GM21367 (cell line): ENCODE data around the gene SLC29A3.

Experiments
- ATAC-seq: cut with Tn5 transposase; IDR thresholded peaks from one replicate; pipeline ENCODE4 v1.9.1; 2021; ENCODE audit not compliant: unreplicated experiment

The SLC29A3 gene

DNA sequence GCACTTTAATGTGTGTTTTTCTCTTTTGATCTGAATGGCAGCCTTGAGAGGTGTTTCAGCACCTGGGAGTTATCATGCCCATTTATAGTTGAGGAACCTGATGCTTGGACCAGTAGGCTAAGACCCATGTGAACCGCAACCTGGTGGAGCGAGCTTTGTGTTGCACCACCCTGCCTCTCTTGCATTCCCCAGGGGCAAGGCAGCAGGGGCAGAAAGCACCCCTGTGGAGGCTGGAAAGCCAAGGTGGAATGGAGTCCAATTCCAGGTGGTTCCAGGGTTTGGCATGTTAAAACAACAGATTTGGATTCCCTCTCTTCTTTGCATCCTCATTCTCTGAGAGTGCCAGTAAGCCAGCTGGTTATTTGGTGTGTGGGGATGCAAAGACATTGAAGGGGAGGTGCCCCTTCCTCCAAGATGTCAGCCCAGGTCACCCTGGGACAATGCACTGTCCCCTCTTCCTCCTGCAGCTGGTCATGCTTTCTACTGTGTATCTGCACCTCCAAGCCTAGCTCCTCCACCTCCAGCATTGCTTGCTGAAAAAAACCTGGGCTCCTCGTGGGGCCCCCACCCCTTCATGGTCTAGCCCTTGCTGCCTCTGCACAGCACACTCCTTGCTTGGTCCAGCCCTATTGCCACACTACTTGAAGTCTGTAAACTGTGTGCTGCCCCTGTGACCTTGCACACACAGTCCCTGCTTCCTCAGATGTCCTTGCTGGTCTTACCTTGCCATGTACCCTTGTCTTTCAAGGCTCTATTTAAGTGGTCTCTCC, 72.0 kb downstream of the SLC29A3 start:
- ATAC-seq = no peak

DNA sequence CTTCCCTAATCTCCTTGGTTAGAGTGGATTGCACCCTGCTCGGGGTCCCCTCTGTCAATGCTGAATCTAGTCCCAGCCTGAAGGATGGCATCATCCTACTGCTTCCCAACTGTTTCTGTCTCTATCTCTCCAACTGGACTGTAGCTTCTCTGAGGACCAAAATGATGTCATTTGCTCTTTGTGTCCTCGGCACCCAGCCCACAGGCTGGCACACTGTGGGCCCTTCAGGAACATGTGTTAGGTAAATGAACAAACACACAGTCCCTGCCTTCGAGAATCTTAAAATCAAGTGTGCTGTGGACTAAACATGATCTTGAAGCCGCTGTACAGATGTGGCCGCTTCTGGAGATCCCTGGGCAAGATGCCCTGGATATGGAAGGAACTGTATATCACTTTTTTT, 72.6 kb downstream of the SLC29A3 start:
- no peak for ATAC-seq

DNA sequence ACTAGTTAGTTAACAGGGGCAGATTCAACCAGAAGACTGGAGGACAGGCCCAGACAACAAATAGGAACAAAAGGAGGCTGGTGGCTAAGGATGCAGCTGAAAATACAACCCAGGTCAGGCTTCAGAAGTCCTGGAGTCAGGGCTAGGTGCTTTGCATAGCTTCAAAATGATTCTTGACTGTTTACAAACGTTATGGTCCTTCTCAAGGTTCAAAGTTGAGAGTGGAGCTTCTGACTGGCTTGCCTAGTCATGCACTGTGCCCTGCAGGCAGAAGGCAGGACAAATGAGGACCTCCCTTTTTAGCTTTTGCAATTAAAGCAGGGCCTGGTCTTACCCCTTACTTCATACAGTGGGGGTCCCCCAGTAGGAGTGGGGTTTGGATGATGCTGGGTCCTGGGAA, 73.2 kb downstream of the SLC29A3 start:
- ATAC-seq = no peak

DNA sequence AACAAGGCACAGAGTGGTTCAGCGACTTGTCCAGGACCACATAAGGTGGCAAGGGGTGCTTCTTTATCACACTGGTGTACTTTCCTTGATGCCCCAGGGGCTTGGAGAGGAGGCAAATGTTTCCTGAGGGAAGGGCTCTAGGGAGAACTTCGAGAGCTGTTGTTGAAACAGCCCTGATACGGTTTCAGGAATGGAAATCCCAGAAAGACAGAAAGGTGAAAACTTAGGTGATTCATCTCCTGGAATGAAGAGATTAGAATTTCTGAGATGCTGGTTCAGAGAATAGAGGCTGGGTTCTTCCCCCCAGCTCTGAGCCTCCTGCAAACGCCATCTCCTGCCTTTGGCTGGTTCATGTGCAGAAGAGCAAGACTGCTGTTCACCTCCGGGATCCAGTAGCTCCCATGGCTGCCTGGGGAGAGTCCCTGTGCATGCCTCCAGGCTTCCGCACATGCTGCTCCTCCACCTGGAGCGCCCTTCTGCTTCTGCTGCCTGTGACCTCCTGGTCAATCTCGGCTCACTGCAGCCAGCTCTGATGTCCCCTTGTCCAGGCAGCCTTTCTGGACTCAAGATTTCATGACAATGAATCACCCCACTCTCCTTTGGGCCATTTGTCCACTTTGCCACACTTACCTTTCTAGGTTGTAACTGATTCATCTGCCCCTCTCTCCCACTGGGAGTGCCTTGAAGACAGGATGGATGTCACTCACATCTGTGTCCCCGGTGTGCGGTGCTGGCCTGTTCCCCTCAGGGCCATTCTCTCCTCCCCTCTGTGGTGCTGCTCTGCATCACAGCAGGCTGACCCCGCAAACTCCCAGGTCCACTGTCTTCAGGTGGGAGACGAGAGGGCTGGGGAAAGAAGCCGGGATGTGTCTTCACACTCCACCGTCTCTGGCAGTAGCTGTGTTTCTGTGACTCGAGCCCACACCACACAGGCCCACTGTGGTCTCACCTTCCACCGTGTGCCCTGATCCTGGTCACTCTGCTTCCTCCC, 74.0 kb downstream of the SLC29A3 start:
- no peak for ATAC-seq

DNA sequence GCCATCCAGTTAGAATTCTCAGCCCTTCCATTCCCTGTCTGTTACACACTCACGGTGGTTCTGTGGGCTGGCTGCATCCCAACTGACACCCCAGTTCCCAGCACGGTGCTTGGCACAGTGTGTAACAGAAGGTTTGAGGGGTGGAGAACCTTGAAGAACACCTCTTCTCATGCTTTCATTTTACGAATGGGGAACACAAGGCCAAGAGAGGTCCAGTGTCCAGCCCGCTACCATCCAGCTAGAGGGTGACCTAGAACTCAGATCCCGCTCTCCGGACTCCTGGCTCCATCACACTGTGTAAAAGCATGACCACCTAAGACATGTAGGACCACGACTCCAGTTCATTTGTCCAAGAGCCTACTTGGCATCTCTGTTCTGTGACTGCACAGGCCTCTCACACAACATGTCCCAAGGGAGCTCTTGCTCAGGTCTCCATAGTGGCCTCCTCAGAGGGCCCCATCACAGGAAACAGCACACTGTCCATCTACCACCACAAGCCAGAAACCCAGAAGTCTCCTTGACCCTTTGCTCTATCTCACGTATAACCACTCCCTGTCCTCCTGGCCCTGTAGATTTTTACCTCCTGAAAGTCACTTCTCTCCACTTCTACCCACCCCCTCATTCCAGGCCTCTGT, 74.9 kb downstream of the SLC29A3 start:
- ATAC-seq = no peak

DNA sequence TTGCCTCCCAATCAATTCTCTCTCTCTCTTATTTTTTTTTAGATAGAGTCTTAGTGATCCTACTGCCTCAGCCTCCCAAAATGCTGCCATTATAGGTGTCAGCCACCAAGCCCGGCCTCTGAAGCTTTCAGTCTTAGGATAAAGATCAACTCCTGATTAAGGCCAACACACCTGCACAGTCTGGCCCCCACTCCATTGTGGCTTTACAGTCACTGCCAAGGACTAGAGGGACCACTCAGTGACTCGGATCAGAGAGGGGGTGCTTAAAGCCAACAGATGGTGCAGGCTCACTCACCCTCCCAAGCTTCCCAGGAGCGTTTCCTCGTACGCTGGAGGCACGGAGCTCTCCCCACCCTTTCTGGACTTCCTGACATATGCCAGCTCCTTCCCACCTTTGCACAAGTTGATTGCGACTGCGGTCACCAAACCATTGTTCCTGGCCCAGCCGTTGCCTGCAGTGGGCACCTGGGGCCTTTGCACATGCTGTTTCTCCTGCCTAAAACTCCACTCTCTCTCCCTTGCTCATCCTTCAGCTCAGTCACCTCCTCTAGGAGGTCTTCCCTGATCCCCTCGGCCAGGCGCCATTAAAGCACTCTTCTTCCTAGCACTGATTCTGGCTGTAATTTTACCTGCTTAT, 76.0 kb downstream of the SLC29A3 start:
- no peak for ATAC-seq

DNA sequence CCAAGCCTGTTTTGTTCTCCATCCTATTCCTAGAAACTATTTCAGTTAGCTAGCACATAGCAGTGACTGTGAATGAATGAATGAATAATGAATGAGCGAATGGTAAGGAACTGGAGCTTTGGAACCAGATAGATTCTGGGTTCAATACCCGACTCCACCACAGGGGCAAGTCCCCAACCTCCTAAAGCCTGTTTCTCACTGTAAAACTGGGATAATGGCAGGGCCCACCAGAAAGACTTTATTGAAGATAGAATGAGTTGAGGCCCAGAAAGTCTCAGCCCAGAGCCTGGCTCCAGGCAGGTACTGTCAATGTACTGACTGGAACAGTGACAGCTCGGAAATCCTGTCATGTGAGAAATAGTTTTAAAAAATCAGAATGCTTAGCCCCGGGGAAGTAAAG, 76.6 kb downstream of the SLC29A3 start:
- no peak for ATAC-seq

DNA sequence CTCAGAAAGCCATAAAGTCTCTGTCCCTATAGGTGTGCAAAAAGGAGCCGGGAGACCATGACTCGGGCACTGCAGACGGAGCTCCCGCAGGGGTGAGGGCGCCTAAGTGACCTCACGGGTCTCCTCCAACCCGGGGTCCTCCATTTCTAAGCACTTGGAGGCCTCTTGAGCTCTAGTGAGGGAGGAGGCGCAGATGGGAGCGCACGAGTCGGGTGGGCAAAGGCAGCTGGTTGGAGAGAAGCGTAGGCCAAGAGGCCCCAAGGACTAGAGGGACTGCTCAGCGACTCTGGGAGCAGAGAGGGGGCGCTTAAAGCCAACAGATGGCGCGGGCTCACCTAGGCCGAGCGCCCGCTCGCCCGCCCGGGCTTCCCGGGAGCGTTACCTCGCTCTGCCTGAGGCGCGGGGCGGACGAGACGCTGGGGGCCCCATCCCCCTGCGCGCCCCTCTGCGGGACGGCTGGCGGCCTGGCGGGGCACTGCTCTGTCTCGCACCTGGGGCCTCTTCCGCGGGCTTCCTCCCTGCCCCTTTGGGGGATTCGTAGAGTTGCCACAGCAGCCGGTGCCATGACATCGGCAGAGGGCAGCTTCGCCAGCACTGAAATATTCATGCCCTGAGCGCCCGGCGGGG, 77.1 kb downstream of the SLC29A3 start:
- no peak for ATAC-seq

DNA sequence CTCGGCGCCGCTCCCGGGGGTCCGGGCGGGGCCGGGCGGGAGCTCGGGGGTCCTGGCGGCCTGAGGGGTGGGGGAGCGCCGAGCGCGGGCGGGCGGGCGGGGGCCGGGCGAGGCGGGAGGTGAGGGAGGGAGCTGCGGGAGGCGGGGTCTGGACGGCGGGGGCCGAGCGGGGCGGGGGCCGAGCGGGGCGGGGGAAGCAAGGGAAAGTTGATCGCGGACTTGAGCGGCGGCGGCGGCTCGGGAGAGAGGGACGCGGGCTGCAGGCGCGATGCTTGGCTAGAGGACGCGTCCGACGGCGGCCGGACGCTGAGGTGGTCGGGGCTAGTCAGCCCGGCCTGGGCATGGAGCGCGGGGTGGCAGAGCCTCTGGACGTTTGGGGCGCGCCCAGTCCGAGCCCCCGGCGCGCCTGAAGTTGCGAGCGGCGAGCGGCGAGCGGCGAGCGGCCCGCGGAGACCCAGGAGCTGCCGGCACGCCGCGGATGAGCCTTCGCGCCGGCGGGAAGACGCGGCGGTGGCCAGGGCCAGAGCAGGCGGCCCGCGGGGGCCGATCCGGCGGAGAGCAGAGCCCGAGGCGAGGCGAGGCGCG, 77.7 kb downstream of the SLC29A3 start, which contains the start of gene CDH23:
Gene CDH23 (plus strand): TSS at position 210 of the 585 bp plus-strand sequence. CDS start 42,912 bp downstream, outside the sequence.
- no peak for ATAC-seq

DNA sequence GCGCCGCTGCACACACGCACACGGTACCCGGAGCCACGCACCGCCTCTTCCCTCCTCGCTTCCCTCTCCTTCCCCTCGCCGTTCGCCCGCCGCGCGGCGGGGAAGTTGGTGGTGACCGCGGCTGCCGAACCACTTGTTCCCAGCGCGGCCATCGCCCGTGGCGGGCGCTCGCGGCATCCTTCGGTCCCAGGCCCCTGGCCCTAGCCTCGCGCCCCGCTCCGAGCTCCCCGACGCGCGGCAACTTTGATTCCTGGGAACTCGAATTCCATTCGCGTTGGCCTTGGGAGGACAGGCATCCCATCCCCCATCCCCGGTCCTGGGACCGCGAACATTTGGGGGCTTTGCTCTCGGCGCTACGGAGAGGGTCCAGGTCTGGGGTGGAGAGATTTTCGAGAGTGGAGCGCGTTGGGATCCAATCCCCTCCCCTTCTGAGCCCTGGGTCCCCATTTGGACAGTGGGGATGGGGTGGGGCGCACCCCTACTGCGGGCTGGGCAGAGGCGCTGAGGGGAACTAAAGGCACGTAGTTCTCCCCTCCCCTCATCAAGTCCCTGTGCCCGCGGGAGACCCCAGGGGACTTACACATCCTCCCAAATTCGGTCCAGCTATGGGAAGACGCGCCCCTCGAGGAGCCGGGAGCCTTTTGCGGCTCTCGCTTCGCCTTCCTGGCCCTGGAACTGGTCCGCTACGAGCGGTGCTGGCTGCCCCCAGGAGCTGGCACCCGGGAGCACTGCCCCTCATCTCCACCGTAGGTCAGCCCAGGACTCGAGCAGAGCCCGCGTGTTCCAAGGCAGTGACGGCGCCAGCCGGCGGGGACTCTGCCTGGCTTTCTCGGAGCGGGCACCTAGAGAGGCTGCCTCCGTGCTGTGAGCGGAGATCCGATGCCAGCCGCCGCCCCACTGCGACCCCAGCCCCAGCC, 78.5 kb downstream of the SLC29A3 start:
- no peak for ATAC-seq

DNA sequence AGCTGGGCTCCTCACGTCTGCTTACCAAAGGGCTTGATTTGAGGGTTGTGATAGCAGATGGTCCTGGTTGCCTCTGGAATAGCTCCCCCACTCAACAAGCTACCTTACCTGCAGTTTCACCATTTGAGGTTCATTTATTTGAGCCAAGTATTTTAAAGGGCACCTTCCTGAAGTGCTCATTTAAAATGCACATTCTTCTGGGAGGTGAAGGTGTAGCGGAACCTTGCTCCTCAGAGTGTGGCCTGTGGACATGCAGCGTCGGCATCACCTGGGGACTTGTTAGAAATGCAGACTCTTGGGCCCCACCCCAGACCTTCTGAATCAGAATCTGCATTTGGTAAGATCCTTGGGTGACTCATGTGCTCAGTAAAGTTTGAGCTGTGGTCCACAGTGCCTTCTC, 79.9 kb downstream of the SLC29A3 start:
- ATAC-seq = no peak

DNA sequence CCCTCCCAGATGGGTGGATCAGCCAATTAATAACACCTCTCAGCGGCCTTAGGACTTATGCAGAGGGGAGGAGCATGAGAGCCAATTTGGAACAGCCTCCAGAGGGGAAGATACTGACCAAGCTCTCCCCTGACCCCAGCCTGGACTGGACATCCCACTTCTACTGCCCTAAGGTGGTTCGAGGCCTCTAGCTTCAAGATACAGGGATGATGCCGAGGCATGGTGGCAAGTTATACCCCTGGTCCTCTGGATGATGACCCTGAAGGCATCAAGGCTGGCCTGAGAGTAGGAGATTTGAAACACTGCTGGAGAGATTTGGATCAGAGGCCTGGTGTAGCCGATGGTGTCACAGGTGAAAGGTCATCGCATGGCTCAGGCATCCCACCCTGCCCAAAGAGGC, 80.9 kb downstream of the SLC29A3 start:
- no peak for ATAC-seq

DNA sequence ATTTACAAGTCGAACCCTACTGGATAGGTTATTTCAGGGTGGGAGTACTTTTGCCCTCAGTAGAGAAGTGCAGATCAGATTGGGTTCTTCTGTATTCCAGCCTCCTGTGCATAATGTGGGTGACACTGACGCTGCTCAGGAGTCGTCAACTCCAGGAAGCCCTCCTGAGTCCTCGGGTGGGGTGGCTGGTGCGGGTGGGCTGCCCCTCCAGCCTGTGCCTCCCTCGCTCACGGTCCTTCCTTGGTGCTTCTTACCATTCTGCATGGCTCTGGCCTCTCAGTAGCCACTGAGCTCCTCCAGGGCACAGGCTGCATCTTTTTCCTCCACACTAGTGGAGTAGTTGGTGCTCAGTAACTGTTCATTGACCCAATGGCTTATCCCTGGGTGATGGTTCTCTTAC, 82.0 kb downstream of the SLC29A3 start:
- ATAC-seq = no peak

DNA sequence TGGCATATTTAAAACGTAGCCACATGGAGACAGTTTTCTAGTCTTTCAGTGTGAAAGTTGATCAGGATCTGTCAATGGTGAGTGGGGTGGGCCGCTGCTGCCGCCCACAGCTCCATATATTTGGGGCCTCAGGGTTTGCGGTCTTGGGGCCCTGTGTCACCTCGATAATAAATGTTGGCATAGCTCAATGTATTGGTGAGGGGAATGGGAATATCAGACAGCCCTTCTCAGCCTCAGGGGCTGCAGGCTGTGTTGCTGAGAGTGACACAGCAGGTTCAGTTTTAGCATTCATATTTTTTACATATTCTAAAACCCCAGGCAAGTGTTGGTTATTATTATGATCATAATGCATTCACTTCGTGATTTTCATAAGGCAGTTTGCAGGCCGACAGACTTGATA, 82.9 kb downstream of the SLC29A3 start:
- no peak for ATAC-seq

DNA sequence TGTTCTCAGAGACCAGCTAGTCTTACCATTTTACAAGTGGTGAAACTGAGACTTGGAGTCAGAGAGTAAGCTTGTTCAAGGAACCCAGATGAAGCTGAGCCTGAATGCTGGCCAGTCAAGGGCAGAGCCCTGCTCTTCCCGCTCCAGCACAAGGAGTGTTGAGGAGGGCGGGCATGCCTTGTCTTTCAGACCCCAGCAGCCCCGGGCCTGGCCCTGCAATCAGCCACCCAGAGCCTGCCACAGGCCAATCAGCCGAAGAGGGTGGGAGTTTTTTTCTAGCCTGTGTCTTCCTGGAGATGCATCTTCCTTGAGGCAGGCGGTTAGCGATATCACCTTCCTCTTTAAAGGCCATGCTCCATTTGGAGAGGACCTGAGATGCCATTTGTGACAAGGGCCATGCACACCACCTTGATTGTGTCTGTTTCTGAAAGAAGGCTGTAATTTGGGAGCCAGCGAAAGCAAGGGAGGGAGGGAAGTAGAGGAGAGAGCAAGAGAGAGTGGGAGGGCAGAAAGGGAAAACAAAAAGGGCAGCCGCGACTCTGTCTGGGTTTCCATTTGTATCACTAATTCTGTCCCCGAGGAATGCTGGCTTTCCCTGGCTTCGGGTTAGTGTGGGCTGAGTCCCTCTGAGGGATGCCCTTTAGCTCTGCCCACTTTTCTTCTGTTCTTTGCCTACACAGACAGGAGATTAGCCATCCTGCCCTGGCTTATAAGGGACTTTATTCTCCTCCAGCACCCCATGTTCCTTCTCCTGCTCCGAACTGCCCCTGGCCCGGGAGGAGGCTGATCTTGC, 85.6 kb downstream of the SLC29A3 start:
- ATAC-seq = no peak

DNA sequence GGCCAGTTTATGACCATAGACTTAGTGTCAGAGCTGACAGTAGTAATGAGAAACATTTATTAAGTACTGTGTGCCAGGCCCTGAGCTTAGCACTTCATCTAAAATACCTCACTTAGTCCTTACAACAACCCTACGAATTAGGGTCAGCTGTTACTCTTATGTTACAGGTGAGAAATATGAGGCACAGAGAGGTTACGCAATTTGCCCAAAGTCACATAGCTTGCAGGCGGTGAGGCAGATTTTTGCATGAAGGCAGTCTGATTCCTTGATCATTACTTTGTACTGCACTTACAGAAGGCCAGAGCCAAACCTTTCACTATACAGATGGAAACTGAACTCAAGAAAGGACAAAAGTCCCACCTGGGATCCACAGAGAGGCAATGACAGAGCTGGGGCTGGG, 87.8 kb downstream of the SLC29A3 start:
- no peak for ATAC-seq

DNA sequence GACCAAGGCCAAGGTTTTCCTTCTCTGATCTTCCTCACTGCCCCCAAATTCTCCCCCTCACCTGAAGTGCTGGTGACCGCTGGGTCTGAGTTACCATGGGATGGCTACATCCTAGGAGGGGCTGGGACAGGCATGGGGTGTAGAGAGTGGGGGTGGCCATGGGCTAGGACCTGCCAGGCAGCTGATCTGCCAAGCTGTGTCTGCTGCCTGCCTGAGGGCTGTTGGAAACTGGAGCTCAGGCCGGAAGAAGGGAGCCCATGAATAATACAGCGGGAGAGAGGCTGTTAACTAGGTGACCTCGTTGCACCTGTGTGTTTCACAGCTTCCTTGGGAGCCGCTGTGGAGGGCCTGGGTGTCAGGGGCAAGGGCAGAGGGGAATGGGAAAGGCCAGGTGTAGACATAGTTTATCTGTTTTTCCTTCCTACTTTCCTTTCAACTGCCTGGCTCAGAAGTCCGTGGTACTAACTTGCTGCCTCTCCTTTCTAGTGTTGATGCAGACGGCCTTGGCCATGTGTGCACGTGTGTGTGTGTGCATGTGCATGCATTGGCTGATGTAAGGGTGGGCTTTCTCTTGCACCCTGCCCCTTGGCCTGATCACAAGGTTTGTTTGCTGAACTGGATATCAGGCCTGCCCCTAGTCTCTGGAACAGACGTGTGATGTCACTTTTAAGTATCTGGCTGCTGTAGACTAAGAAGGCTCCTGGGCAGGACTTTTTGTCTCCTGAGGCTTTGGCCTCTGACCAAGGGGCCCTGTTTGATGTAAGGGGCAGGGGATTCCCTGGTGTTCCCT, 89.6 kb downstream of the SLC29A3 start:
- ATAC-seq = no peak
